ENCODE results near the gene SAP30L. TPM values are rescaled to one million over a fixed set of nuclear protein-coding genes. Genes with fewer than 3 reads are reported as not detected.

Gene SAP30L
- total and polyA plus RNA-seq, 8 donors = 12.4 to 22.1 (median 13.8) TPM

- Histone ChIP-seq H3K36me3 (no peaks in the 10 kb centered on the region), H3K27me3 (no peaks in the 10 kb centered on the region), H3K4me1 (peaks cover 0 to 3% (median 0%) of the 10 kb centered on the region in 3 donors), H3K27ac (no peak overlapping the region), H3K9me3 (no peaks in the 10 kb centered on the region), H3K4me3 (no peak overlapping the region)
- intact Hi-C loops (cut with DNase I) = loop anchor here in 2 of 3 donors (10.0 kb wide), 1 partner anchor 215 kb away; the partner anchor contains the start of gene GALNT10 (in 2 of the 2)
- TF ChIP-seq, protein P1, sequence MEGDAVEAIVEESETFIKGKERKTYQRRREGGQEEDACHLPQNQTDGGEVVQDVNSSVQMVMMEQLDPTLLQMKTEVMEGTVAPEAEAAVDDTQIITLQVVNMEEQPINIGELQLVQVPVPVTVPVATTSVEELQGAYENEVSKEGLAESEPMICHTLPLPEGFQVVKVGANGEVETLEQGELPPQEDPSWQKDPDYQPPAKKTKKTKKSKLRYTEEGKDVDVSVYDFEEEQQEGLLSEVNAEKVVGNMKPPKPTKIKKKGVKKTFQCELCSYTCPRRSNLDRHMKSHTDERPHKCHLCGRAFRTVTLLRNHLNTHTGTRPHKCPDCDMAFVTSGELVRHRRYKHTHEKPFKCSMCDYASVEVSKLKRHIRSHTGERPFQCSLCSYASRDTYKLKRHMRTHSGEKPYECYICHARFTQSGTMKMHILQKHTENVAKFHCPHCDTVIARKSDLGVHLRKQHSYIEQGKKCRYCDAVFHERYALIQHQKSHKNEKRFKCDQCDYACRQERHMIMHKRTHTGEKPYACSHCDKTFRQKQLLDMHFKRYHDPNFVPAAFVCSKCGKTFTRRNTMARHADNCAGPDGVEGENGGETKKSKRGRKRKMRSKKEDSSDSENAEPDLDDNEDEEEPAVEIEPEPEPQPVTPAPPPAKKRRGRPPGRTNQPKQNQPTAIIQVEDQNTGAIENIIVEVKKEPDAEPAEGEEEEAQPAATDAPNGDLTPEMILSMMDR (IDR thresholded peaks at IDR 0.05) = no peak
- ATAC-seq = no peak
- no peak for FAIRE-seq
- WGBS, 2 donors = 90 to 95% methylated on average over 15 of the region's 15 CpGs
- DNase-seq = no peak
Measured at GRCh38 chr5:154409230-154409840, 36.5 kb upstream of the SAP30L start.

DNA sequence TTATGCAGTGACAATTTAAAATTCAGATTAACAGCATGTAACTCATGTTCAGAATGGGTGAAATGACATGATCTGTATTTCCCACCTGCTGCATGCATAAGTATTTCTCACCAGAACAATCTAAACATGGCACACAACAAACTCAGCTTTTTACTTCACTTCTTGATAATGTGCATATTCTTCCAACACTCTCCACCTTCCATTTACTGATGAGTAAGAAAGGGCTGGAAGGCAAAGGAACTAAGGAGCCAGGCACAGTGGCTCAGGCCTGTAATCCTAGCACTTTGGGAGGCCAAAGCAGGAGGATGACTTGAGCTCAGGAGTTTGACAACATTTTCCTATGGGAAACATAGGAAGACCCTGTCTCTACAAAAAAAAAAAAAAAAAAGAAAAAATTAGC is 35.8 kb upstream of the SAP30L start:
- Histone ChIP-seq H3K36me3 (no peaks in the 10 kb centered on the region), H3K4me3 (no peak overlapping the region), H3K27ac (no peak overlapping the region), H3K4me1 (peaks cover 0 to under 1% (median 0%) of the 10 kb centered on the region in 3 donors), H3K9me3 (no peaks in the 10 kb centered on the region), H3K27me3 (no peaks in the 10 kb centered on the region)
- no peak for DNase-seq
- TF ChIP-seq, protein P1 (IDR thresholded peaks at IDR 0.05) = no peak
- intact Hi-C loops (cut with DNase I) = no loop called here
- ATAC-seq = no peak
- FAIRE-seq = no peak

- Histone ChIP-seq H3K27ac (no peak overlapping the region), H3K4me3 (no peak overlapping the region), H3K27me3 (no peaks in the 10 kb centered on the region), H3K36me3 (no peaks in the 10 kb centered on the region), H3K9me3 (no peaks in the 10 kb centered on the region), H3K4me1 (no peaks in the 10 kb centered on the region)
- intact Hi-C loops (cut with DNase I) = no loop called here
- TF ChIP-seq, protein P1 (IDR thresholded peaks at IDR 0.05) = no peak
- 78 to 85% methylated on average over 6 of the region's 6 CpGs for WGBS, 2 donors
- FAIRE-seq (no peak), ATAC-seq (no peak), DNase-seq (no peak)
Measured at GRCh38 chr5:154410786-154411185, 35.0 kb upstream of the SAP30L start.

GRCh38 chr5:154411338-154411737 is 34.5 kb upstream of the SAP30L start:
- no peak overlapping the region for H3K4me3 ChIP-seq
- FAIRE-seq = no peak
- WGBS, 2 donors = 97% methylated on average over 5 of the region's 5 CpGs
- no peaks in the 10 kb centered on the region for H3K27me3 ChIP-seq
- no peaks in the 10 kb centered on the region for H3K36me3 ChIP-seq
- ATAC-seq = no peak
- H3K4me1 ChIP-seq = no peaks in the 10 kb centered on the region
- no peak overlapping the region for H3K27ac ChIP-seq
- no peak for DNase-seq
- TF ChIP-seq, protein P1 (IDR thresholded peaks at IDR 0.05) = no peak
- intact Hi-C loops (cut with DNase I) = no loop called here
- H3K9me3 ChIP-seq = no peaks in the 10 kb centered on the region

DNA sequence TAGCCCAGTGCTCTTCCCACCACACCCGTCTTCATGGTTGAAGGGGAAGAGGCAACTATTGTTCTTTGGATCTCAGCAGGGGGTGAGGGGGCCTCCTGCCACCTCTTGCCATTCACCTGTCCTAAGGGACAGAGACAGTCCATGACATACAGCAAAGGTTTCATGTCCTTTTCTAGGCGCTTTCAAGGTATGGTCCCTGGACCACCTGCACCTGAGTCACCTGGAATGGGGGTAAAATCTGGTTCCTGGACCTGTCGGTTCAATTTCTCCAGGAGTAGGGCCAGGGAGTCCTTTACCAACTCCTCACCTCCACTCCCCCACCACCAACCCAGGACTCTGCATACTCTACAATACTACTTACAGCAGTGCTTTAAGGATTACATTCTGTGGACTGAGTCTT is 33.5 kb upstream of the SAP30L start:
- FAIRE-seq = no peak

More for the DNA sequence above, 33.5 kb upstream of the SAP30L start:
- Histone ChIP-seq H3K4me3 (no peak overlapping the region), H3K36me3 (no peaks in the 10 kb centered on the region), H3K27ac (no peak overlapping the region), H3K27me3 (no peaks in the 10 kb centered on the region), H3K9me3 (no peaks in the 10 kb centered on the region), H3K4me1 (no peaks in the 10 kb centered on the region)
- WGBS, 2 donors = 90 to 94% methylated on average over 3 of the region's 3 CpGs
- ATAC-seq (no peak), DNase-seq (no peak)
- intact Hi-C loops (cut with DNase I) = no loop called here
- TF ChIP-seq, protein P1 (IDR thresholded peaks at IDR 0.05) = no peak
